Stimulated activated CD4-positive, alpha-beta T cell treated with anti-CD3 and anti-CD28 coated beads, Interleukin-12 subunit alpha, Interleukin-12 subunit beta, amount 100 ng/mL, for 24 hours (primary cell): ENCODE data around the gene CD59.
"Not testable (repeated sequence)": the region's sequence is repeated elsewhere in the genome, so short reads cannot be mapped to it uniquely, and the experiment has no call there.

Experiments used
- DNase-seq, 2 experiments: peaks; one replicate each; pipeline ENCODE4 v3.0.0-alpha.2; 2020; ENCODE audit warnings: low read depth in 2 of 2

Gene CD59

DNA sequence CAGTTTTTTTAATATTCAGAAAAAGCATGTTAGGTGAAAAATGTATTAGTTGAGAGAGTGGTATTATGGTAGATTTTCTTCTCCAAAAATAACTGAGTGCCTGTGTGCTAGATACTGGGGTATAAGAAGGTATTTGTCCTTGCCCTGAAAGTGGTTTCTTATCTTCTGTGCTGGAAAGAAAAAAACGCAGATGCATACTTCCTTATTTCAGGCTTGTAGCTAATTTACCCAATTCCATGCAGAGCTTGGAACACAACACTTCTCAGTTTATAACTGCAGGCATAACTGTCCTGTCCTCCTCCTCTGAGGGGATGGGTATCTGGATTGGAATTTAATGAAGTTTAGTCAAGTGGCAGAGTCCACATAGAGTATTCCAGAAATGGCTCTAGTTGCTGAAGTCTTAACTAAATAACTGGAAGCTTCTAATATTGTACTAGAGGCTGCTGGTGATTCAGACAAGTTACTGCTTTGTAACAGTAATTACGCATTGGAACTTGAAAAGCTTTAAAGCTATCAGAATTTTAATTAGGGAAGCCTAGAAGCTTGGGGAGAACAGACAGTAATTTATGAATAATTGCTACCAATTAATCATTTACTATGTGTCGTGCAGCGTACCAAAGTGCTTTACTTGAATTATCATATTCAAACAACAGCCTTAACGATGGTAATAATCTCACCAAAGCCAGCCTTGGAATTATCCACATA is 22.9 kb downstream of the CD59 start:
- DNase-seq: no peak

DNA sequence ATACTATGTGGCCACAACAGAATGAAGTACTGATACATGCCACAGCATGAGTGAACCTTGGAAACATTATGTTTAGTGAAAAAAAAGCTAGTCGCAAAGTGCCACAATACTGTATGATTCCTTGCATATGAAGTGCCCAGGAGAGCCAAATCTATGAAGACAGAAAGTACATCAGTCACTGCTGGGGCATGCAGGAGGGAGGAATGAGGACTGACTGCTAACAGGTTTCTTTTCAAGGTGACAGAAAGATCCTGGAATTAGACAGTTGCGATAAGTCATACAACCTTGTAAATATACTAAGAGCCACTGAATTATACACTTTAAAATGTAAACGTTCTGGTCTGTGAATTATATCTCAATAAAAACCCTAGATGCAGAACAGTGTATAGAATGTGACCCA is 23.8 kb downstream of the CD59 start:
- DNase-seq: no peak

DNA sequence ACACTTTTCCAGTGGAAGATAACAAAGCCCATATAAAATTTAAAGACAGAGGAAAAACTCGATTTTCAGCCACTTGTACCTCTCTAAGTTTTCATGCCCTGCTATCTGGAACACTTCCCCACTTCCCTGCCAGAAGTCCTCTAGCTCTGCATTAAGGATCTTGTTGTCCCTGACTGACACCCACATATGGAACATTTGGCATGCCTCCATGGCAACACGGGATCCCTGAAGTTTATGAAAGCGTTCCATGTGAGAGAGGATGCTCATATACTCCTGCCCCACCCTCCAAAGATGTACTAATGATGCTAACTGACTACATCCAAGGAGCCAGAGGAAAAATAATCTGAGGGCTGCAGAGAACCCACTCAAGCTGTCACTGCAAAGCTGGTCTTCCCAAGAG is 26.8 kb downstream of the CD59 start:
- DNase-seq: no peak

DNA sequence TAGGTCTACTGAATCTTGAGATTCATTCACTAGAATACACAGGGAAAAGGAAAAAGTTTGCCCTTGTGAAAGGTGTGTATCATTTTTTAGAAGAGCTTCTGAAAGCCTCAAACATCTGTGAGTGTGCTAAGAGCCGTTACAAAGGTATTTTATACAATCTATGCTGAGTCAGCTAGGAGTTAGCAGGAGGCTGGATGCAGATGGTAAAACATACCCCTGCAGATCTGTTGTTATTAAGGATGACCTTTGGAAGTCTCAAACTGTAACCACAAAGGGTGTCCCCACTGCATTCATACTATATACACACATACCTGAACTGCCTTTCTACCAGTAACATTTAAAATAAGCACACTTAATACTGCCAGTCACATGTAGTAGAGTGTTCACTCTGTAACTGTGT is 27.2 kb downstream of the CD59 start:
- no peak for DNase-seq

DNA sequence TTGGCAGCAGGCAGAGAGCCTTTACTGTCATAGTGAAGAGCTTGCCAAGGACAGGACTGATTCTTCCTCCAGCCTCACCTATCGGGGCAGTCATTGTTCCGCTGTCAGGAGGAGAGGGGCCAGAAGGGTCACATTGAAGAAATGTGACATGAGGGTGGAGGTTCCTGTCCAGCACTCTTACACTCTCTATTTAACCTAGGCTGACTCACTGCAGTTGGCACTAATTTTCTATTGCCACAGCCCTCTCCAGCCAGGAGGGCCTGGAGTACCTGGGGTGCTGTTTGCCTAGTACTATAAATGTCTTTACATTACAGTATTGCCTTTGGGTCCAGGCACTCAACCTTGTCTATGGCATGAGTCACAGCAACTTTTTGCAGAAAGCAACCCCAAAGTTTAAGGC is 28.4 kb downstream of the CD59 start:
- not testable (repeated sequence) for DNase-seq

DNA sequence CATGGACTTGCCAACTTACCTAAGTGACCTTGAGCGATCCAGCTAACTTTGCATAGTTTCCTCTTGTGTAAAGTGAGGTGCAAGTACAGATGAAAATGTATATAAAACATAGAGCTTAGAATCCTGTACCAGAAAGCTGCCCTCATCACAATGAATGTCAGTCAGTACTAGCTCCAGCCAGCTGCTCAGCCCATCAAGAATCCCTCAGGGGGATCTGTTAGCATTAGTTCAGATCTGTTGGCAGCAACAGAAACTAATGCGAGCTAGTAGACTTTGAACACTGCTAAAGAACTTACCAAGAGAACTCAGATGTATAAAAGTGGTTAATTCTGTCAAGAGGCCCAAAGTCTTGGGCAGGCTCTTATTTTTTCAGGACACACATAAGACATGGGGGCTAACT is 29.3 kb downstream of the CD59 start:
- no peak for DNase-seq

DNA sequence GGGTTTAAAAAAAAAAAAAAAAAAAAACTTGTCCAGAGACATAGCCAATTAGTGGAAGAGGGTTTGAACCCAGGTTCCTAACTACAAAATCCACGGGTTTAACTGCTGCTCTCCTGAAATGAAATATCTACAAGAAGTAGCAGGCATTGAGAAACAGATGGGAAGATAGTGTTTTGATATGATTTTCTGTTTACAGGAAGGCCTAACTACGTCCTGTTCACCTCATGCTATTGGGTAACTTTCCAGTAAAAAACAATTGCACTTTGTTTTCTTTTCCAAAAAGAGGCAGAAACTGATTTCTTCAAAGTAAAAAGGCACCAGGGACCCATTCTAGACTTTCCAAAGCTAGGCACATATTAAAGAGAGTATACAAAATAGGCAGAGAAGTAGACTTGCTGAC is 29.7 kb downstream of the CD59 start:
- no peak for DNase-seq

DNA sequence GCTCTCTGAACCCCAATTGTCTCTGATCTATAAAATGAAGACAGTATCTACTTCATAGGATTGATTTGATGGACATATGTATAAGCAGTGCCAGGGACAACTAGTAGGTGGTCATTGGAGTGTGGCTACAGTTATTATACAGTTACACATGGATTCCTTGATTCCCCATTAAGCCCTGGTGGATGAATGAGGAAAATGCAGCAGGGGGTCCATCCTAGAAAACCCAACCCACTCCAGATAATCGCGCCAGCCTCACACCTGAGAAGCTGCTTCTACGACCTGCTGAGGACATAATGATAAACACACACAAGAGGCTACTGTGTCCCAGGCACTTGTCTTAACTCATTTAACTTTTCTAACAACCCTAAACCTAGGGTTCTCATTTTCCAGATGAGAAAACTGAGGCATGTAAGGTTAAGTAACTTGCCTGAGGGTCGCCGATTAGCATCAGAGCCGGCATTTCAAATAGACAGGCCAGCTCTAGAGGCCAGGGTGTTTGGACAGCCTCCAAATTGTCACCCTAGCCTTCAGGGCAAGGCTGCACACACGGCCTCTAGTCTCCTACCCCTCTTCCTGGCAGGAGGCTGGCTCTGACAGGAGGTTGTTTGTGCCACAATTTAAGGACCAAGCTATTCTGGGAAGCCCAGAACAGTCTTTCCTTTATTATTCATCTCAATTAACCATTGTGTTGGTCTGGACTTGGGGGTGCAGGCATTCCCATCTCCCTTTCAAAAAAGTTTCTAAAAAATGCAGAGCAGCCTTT is 31.8 kb downstream of the CD59 start:
- DNase-seq: no peak

DNA sequence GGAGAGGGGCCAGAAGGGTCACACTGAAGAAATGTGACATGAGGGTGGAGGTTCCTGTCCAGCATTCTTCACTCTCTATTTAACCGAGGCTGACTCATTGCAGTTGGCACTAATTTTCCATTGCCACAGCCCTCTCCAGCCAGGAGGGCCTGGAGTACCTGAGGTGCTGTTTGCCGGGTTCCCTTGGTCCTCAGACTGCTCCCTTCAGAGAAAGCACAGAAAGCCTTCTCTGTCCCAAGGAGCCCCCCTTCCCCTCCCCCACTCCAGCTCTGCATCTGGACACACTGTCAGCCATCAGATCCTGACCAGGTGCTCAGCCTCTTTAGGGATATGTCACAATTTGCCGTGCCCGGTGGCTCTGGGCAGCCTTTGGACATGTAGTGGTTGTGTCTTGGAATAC is 32.4 kb downstream of the CD59 start:
- no peak for DNase-seq

DNA sequence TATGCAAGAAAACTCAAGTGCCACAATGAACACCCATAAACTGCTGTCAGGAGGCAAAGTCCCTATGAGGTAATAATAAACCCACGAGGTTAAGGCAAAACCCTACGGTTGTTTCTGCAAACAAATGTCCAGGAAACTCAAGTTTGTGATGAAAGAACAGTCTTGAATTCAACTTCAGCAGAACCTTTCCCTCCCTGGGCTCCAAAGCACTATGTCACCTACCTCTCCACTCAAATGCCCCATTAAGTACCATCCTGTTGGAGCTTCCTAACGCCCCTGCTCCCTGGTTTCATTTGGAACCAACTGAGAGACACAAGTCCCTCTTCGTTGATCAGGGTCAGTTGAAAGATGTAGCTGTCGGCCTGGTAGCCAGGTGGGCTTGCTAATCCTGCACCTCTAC is 33.0 kb downstream of the CD59 start:
- no peak for DNase-seq

DNA sequence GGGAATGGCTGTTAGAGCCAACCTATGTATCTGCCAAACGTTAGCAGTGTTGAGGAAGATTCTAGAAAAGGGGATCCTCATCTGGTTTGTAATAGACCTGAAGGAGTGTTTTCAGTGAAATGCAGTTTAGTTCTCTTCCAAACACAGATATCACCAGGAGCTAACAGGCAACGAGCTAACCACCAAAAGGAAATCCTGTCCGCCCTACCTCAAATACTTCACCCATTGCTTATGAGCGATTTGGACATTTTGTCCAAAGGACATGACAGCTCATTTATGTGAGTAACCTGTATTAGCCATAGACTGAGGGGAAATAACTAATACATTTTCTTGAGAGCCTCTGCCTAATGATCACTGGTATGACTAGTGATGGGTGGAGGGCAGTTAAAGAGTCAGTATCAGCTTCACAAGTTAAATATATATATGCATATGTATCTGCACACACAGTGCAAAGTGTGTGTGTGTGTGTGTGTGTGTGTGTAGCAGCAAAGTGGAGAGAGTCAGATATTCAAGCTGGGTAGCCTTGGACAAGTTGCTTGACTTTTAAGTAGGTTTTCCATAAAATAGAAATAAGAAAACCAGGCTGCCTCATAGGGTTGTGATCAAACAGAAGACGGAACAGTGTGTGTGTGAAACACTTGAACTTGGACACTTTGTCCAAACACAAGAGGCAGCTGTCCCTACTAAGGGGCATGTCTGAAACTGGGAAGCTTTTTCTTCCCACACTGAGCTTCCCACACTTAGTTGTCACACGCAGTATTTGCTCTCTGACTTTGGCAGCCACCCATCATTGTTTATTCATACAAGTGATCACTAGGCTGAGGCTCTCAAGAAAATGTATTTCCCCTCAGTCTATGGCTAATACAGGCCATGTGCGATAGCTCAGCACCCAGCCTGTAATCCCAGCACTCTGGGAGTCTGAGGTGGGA is 34.7 kb downstream of the CD59 start:
- no peak for DNase-seq

DNA sequence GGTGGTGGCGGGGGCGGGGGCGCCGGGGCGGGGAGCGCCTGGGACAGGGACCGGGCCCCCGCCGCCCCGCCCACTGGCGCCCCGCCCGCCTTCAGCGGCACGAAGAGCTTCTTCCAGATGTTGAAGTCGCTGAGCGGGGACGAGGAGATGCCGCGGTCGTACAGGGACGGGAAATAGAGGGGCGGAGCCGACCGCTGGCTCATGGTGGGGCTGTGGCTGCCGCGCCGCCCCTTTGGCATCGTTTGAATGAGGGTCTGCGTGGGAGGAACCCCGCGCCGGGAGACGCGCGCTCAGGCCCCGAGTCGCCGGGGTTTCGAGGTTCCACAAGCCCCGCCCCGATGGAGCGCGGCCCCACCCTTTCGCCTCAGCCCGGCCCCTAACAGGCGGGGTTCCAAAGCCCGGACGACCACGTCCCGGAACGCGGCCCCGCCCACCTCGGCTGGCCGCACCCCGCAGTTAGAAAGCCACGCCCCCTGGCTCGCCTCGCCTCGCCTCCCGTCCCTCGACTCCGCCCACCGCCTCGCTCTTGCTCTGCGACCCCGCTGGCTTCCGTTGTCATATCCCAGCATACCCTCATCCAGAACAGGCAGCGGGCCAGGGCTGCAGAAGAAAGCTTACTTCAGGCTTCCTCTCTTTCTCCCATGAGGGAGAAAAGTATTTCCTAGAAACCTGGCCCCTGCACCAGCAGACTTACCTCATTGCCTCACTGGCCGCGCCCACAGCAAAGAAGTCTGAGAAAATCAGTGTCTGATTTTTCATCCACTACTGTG is 35.5 kb downstream of the CD59 start, which contains the start of gene C11orf91:
TSS of gene C11orf91 (minus strand) at position 325 of the 770 bp plus-strand sequence. CDS start at position 239, 86 bp downstream.
- DNase-seq: peak; percentile 89 to 92

DNA sequence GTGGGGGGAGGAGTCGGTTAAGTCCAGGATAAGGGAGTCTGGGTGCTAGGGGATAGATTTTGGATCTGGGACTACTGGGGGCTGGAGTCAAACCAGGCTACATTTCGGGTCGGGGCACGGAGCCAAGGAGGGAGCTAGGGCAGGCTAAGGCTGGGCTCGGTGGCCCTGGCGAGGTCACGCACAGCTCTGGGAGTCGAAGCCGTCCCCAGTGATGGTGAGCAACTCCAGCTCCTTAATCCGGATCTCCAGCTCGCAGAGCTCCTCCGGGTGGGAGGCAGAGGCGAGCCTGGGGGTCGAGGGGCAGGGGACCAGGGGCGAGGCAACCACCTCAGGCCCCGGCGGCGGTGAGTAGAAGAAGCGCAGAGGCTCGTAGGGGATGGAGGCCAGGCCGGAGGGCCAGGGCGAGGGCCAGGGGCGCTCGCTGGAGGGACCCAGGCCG is 36.1 kb downstream of the CD59 start:
- no peak for DNase-seq

DNA sequence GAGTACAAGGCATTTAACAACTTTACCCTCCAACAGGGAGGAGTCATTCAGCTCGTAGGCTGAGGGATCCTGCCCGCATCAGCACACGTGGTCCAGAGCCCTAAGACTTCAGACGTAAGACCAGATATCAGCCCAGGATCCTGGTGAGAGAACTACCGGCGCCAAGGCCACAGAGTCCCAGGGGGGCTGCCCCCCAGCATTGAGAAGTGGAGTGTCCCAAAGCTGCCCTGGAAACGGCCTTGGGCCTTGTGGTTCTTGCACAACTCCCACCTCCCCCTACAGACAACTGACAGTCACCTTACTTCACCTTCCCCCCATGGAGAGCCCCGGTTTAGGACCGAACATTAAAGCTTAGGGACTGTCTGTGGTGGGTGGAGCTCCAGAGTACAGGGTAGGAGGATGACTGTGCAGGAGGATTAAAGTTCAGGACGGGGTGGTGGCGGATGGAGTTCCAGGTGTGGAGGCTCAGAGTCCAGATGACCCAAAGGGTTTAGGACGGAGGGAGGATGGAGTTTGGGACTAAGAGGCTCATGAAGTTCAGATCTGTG is 36.6 kb downstream of the CD59 start:
- no peak for DNase-seq

DNA sequence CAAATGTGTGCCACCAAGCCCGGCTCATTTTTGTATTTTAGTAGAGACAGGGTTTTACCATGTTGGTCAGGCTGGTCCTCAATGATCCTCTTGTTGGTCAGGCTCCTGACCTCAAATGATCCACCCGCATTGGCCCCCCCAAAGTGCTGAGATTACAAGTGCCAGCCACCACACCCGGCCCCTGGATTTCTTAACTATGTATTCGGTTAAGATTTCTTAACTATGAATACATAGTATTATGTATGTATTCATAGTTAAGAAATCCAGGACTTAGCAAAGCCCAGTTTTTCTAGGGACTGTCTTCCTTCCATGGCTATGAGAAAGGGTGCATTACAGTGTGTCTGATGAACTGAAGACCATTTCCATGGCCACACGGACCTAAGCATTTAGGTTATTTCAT is 37.3 kb downstream of the CD59 start:
- no peak for DNase-seq

DNA sequence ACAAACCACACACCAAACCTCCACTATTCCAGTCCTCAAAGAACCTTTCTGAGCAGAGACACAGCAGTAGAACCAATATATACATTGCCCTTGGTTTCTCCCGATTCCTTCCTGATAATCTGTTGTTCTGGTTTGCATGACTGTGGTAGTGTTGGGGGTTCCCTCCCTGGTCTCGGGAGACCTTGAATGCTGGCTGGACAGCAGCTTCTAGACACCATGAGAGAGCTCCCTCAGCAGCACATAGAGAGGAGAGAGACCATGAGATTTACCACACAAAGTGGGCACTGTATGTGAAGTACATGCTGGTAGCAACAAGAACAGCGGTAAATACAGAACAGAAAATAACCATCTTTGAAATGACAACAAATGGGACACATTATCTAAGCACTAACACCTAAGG is 38.2 kb downstream of the CD59 start:
- no peak for DNase-seq

DNA sequence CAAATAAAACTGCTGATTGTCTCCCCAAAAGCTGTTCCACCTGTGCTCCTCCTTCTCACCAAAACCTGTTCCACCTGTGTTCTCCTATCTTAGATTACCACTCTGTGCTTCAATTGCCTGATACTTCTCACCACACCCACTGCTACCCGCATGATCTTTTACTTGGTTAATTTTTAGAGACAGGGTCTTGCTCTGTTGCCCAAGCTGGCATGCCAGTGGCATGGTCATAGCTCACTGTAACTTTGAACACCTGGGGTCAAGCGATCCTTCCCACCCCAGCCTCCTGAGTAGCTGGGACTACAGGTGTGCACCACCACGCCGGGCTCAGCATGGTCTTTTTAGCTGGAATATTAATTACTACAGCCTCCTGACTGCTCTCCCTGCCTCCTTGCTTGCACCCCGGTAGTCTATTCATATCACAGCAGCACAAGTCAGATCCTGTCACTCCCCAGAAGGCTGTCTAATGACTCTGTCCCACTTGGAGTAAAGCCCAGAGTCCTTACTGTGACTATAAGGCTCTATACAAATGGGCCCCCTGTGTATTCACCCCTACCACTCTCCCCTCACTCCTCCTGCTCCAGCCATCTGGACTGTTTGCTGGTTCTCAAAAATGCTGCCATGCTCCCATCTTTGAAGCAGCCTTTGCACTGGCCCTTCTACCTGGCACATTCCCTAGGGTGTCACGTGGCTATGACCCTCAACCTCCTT is 39.1 kb downstream of the CD59 start:
- no peak for DNase-seq

DNA sequence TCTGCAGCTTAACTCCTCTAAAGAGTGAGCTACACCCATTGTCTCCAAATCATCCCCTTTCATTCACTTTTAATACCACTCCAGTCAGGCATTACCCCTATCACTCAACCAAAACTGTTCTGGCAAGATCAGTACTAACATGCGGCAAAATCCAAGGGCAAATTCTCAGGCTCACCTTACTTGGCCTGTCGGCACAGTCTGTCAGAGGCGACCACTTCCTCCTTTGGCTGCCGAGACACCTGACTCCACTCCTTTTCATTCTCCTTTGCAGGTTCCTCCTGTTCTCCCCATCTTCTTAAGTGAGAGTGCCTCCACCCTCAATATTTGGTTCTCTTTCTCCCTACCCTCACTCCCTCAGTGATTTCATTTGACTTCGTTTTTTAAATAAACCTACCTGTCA is 39.8 kb downstream of the CD59 start:
- DNase-seq: no peak

DNA sequence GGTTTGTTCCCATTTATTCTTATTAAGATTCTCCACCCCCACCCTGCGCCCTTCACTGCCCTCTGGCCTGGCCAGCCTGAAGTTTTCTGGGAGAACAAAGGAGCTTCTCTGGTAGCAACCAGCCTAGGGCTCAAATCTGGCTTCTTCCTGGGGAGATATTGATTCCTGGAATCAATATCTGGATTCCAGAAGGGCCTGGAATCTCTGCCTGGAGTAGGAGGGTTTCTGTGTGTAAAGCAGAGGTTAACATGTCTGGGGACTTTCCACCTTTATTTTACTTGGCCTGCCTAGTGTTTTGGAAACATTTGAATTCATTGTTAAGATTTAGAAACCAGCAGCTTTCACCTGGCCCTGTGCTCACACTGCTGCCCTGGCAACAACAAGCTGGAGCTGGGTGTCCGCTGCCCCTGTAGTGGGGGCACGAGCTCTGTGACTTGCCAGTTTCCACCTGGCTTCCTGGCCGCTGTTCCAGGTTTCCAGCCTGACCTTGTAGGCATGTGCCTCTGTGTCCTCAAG is 41.1 kb downstream of the CD59 start:
- DNase-seq: no peak

DNA sequence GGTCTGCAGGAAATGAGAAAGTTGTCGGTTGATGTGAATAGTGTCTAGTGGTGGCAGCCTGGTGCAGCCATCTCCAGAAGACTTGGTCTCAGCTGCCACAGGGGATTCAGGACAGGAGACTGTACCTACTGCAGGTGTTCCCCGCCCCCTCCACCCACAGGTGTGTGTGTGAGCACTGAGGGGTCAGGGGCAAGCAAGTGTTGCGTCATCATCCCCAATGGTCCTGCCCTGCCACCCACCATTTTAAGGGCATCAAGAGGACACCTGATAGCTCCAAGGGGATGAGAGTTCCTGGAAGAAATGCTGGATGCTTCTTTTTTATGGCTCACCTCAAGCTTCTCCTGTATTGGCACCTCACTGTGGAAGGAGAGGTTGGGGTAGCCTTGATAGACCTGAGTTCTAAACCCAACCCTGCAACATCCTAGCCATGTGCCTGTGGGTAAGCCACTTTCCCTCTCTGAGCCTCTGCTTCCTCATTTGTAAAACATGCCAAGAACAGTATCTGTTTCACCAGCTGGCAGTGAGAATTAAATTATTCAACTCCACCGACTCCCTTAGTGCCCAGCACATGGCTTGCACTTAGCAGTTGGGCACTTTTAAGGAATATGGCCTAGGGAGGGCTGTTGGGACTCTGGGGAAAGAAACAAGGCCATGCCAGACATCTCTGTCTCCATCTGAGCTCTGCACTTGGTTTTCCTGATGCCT is 41.7 kb downstream of the CD59 start:
- DNase-seq: no peak
